GM23338 (cell line): ENCODE results near the gene STAB2.

Experiments used
- CREB1 ChIP-seq: fragments of 250-450 bp; sonication (Bioruptor Pico); IDR thresholded peaks from 2 replicates; pipeline ENCODE4 v1.5.0; 2020; ENCODE audit warnings: low read depth, mild to moderate bottlenecking, moderate library complexity
- CTCF ChIP-seq, 2 experiments: fragments of 200-600 bp in 1 of 2; sonication (generic) in 1 of 2; conservative IDR thresholded peaks; 2 replicates each; pipeline versions ENCODE4 v1.5.1 to v1.6.1; 2016 to 2017; ENCODE audit warnings: antibody characterized with exemption in 2 of 2, low read depth in 2 of 2, mild to moderate bottlenecking in 2 of 2, moderate library complexity in 1 of 2
- ETS1 ChIP-seq: IDR thresholded peaks from 2 replicates; pipeline ENCODE4 v1.6.1; 2016; ENCODE audit warnings: antibody characterized with exemption
- EZH2 ChIP-seq: fragments of 200-600 bp; sonication (generic); IDR thresholded peaks from one replicate; pipeline ENCODE4 v1.8.0; 2017; ENCODE audit warnings: antibody characterized with exemption, mild to moderate bottlenecking, low read depth; ENCODE audit not compliant: unreplicated experiment
- NANOG ChIP-seq: IDR thresholded peaks from 2 replicates; pipeline ENCODE4 v1.6.1; 2016; ENCODE audit warnings: antibody characterized with exemption, borderline replicate concordance
- POLR2AphosphoS5 ChIP-seq: IDR thresholded peaks from 2 replicates; pipeline ENCODE4 v1.6.1; 2016; ENCODE audit warnings: antibody characterized with exemption, low read depth
- REST ChIP-seq: IDR thresholded peaks from one replicate; pipeline ENCODE4 v1.6.1; 2018; ENCODE audit warnings: antibody characterized with exemption; ENCODE audit not compliant: unreplicated experiment
- ZNF462 ChIP-seq: fragments of 250-450 bp; sonication (Bioruptor Pico); IDR thresholded peaks from 2 replicates; pipeline ENCODE4 v1.5.0; 2020; ENCODE audit warnings: mild to moderate bottlenecking, moderate library complexity

- TF ChIP-seq CTCF (conservative IDR thresholded peaks at IDR 0.05; ENCODE audit: low read depth in 2 of 2) (no peak), EZH2 (no peak), POLR2AphosphoS5 (no peak), NANOG (no peak), CREB1 (CRISPR knock-in tag) (no peak), REST (no peak), ZNF462 (CRISPR knock-in tag) (no peak), ETS1 (no peak)
Observed at GRCh38 chr12:103673891-103674375, 86.9 kb downstream of the STAB2 start.
